Transverse colon (tissue), 4 donors: ENCODE measurements around the gene CCDC178. TPM values are rescaled to one million over a fixed set of nuclear protein-coding genes. Genes with fewer than 3 reads are reported as not detected.
A peak's percentile ranks its signal among the peaks of the same experiment; 100 is the strongest.

Source experiments
- DNase-seq: peaks from one replicate; pipeline ENCODE4 v3.0.0-alpha.2; 2019
- H3K27ac ChIP-seq, 4 donors: fragments of 200-600 bp; sonication (generic); 2 replicates each; pipeline ENCODE4 v1.5.1; 2016 to 2018; ENCODE audit warnings: inconsistent platforms in 4 of 4
- H3K27me3 ChIP-seq: fragments of 200-600 bp; sonication (generic); 2 replicates; pipeline ENCODE4 v1.5.1; 2017; ENCODE audit warnings: inconsistent platforms
- H3K36me3 ChIP-seq, 4 donors: fragments of 200-600 bp; sonication (generic); 2 replicates each; pipeline ENCODE4 v1.5.1; 2017 to 2019; ENCODE audit warnings: inconsistent platforms in 4 of 4
- H3K4me1 ChIP-seq, 4 donors: fragments of 200-600 bp; sonication (generic); 2 replicates each; pipeline ENCODE4 v1.5.1; 2017 to 2020; ENCODE audit warnings: inconsistent platforms in 4 of 4
- H3K4me3 ChIP-seq, 4 donors: fragments of 200-600 bp; sonication (generic); 1 replicate in 1 of 4; 2 replicates in 3 of 4; pipeline versions ENCODE4 v1.5.1 to v1.6.1; 2017 to 2019; ENCODE audit warnings: inconsistent platforms in 4 of 4
- H3K9me3 ChIP-seq, 2 donors: fragments of 200-600 bp; sonication (generic); 2 replicates each; pipeline ENCODE4 v1.5.1; 2017 to 2019; ENCODE audit warnings: inconsistent platforms in 2 of 2
- EP300 ChIP-seq: sonication (generic); formaldehyde crosslinking; IDR thresholded peaks from one replicate; pipeline ENCODE4 v1.6.1; 2017; ENCODE audit warnings: antibody characterized with exemption, low read depth
- POLR2A ChIP-seq: fragments of 450-650 bp; IDR thresholded peaks from one replicate; pipeline ENCODE4 v1.6.1; 2016; ENCODE audit warnings: antibody characterized with exemption, mild to moderate bottlenecking, moderate library complexity
- POLR2AphosphoS5 ChIP-seq, 3 donors: sonication (generic); formaldehyde crosslinking; IDR thresholded peaks; one replicate each; pipeline ENCODE4 v1.6.1; 2016; ENCODE audit warnings: antibody characterized with exemption in 3 of 3
- WGBS, 2 donors: methylation state at CpG; one replicate each; pipeline ENCODE4 v1.1.5; 2018; ENCODE audit warnings: low coverage in 1 of 2; 5-methylcytosine and 5-hydroxymethylcytosine counted together
- in situ Hi-C, 4 donors: fragments of 200-750 bp; cut with MboI; loops; one replicate each; pipeline versions ENCODE4 v1.15.0 to v1.15.1; 2017; ENCODE audit warnings: low sequenced_read_pairs in 3 of 4, low pct_ligation_motif_present in 1 of 4, low pct_unique_long_range_greater_than_20kb in 1 of 4
- intact Hi-C: fragments of 100-400 bp; cut with DNase I; formaldehyde crosslinking; loops from one replicate; pipeline ENCODE4 v1.15.1; 2023; ENCODE audit warnings: low total_unique reads
- total RNA-seq, 4 donors: library from RNA; depleted of rRNA; stranded (reverse); fragments of >200 nt; gene quantifications; one replicate each; pipeline ENCODE4 v1.1.0, GENCODE V29; 2016
- TF ChIP-seq, protein P1 (sequence below), 5 experiments: fragments of 200-600 bp in 3 of 5; fragments of 450-650 bp in 2 of 5; sonication (generic) in 3 of 5; IDR thresholded peaks; 1 replicate in 2 of 5; 2 replicates in 3 of 5; pipeline ENCODE4 v1.5.1; 2016 to 2017; ENCODE audit warnings: antibody characterized with exemption in 5 of 5, inconsistent platforms in 3 of 5, mild to moderate bottlenecking in 2 of 5, moderate library complexity in 1 of 5

The CCDC178 gene
- total RNA-seq, 4 donors from 2014 or later, result 131 TPM; not detected in 3

- H3K9me3 ChIP-seq, result no peaks in the 10 kb centered on the region
- H3K4me3 ChIP-seq, result no peak overlapping the region
- TF ChIP-seq, protein P1, sequence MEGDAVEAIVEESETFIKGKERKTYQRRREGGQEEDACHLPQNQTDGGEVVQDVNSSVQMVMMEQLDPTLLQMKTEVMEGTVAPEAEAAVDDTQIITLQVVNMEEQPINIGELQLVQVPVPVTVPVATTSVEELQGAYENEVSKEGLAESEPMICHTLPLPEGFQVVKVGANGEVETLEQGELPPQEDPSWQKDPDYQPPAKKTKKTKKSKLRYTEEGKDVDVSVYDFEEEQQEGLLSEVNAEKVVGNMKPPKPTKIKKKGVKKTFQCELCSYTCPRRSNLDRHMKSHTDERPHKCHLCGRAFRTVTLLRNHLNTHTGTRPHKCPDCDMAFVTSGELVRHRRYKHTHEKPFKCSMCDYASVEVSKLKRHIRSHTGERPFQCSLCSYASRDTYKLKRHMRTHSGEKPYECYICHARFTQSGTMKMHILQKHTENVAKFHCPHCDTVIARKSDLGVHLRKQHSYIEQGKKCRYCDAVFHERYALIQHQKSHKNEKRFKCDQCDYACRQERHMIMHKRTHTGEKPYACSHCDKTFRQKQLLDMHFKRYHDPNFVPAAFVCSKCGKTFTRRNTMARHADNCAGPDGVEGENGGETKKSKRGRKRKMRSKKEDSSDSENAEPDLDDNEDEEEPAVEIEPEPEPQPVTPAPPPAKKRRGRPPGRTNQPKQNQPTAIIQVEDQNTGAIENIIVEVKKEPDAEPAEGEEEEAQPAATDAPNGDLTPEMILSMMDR (IDR thresholded peaks at IDR 0.05), result no peak
- TF ChIP-seq EP300 (no peak), POLR2A (no peak)
- intact Hi-C loops, result no loop called here
- no peak for DNase-seq
- no peaks in the 10 kb centered on the region for H3K27me3 ChIP-seq
- H3K4me1 ChIP-seq, result no peaks in the 10 kb centered on the region
- H3K36me3 ChIP-seq, result no peaks in the 10 kb centered on the region
- no peak overlapping the region for H3K27ac ChIP-seq
- in situ Hi-C loops, result no loop called here
Measured at GRCh38 chr18:33034945-33035344, 405.6 kb downstream of the CCDC178 start.

- in situ Hi-C loops, result no loop called here
- no peaks in the 10 kb centered on the region for H3K9me3 ChIP-seq
Measured at GRCh38 chr18:33034212-33034611, 406.3 kb downstream of the CCDC178 start.

GRCh38 chr18:33022370-33022769 lies 418.2 kb downstream of the CCDC178 start:
- Histone ChIP-seq H3K36me3 (no peaks in the 10 kb centered on the region), H3K4me3 (no peak overlapping the region), H3K27me3 (no peaks in the 10 kb centered on the region), H3K4me1 (peaks cover 0 to 9% (median 0%) of the 10 kb centered on the region in 4 donors), H3K27ac (no peak overlapping the region), H3K9me3 (no peaks in the 10 kb centered on the region)
- in situ Hi-C loops, result no loop called here
- no peak for DNase-seq
- TF ChIP-seq, protein P1 (IDR thresholded peaks at IDR 0.05), result peak in 4 of 5 experiments; percentile 16 to 31 (median 21)
- TF ChIP-seq POLR2AphosphoS5 (IDR thresholded peaks at IDR 0.05) (no peak), POLR2A (no peak)
- intact Hi-C loops, result no loop called here

More at GRCh38 chr18:33034212-33034611, 406.3 kb downstream of the CCDC178 start:
- TF ChIP-seq POLR2AphosphoS5 (IDR thresholded peaks at IDR 0.05) (no peak), POLR2A (no peak), EP300 (no peak)
- TF ChIP-seq, protein P1 (IDR thresholded peaks at IDR 0.05), result no peak
- Histone ChIP-seq H3K4me1 (no peaks in the 10 kb centered on the region), H3K36me3 (no peaks in the 10 kb centered on the region), H3K27me3 (no peaks in the 10 kb centered on the region), H3K4me3 (no peak overlapping the region), H3K27ac (no peak overlapping the region)
- intact Hi-C loops, result no loop called here
- DNase-seq, result no peak

- Histone ChIP-seq H3K27ac (no peak overlapping the region), H3K36me3 (no peaks in the 10 kb centered on the region), H3K4me1 (peaks cover 0 to 9% (median 0%) of the 10 kb centered on the region in 4 donors), H3K27me3 (no peaks in the 10 kb centered on the region), H3K4me3 (no peak overlapping the region), H3K9me3 (no peaks in the 10 kb centered on the region)
- WGBS, 2 donors, result 75 to 100% methylated on average over 1 to 2 of the region's 2 CpGs
- TF ChIP-seq EP300, result no peak
- TF ChIP-seq POLR2A, result no peak
- no peak for TF ChIP-seq POLR2AphosphoS5 (IDR thresholded peaks at IDR 0.05)
- TF ChIP-seq, protein P1 (IDR thresholded peaks at IDR 0.05), result no peak
- DNase-seq, result no peak
- in situ Hi-C loops, result no loop called here
- intact Hi-C loops, result no loop called here
Measured at GRCh38 chr18:33020877-33021276, 419.6 kb downstream of the CCDC178 start.
